ENCODE measurements around the gene GLE1.
A peak's percentile ranks its signal among the peaks of the same experiment; 100 is the strongest.

GLE1 gene

GRCh38 chr9:128475867-128476266, 28.7 kb upstream of the GLE1 start:
- ChIA-PET CTCF (no interaction called here), POLR2A (no interaction called here)
- H3K4me3 ChIP-seq (ENCODE audit: low read depth, low read length): no peak overlapping the region
- peaks cover 20 to 51% of the 10 kb centered on the region in 2 experiments for H3K36me3 ChIP-seq (ENCODE audit: control insufficient read depth in 2 of 2, insufficient read depth in 1 of 2, low read length in 2 of 2)
- H3K9me3 ChIP-seq (ENCODE audit: control insufficient read depth, insufficient read depth, low read depth, low read length): no peaks in the 10 kb centered on the region
- TF ChIP-seq ZNF146 (tag by site-specific recombination; IDR thresholded peaks at IDR 0.05) (peak; percentile 92), ZFHX2 (tag by site-specific recombination; conservative IDR thresholded peaks at IDR 0.05) (no peak), ZBTB1 (tag by site-specific recombination; IDR thresholded peaks at IDR 0.05) (no peak)
- no peaks in the 10 kb centered on the region for H3K4me1 ChIP-seq (ENCODE audit: control insufficient read depth, insufficient read depth, low read length)
- H3K27ac ChIP-seq (ENCODE audit: extremely low read depth, low read depth, low read length): no peak overlapping the region

- ChIA-PET POLR2A (interaction anchor here (1.0 kb wide), 1 partner anchor 9 kb away, joined by 3 read pairs; no protein-coding TSS in a partner anchor), CTCF (no interaction called here)
- TF ChIP-seq CTCF (tag by site-specific recombination; IDR thresholded peaks at IDR 0.05): no peak
- no peak for TF ChIP-seq ZNF394 (tag by site-specific recombination; IDR thresholded peaks at IDR 0.05; ENCODE audit: borderline replicate concordance)
- TF ChIP-seq, protein P1, sequence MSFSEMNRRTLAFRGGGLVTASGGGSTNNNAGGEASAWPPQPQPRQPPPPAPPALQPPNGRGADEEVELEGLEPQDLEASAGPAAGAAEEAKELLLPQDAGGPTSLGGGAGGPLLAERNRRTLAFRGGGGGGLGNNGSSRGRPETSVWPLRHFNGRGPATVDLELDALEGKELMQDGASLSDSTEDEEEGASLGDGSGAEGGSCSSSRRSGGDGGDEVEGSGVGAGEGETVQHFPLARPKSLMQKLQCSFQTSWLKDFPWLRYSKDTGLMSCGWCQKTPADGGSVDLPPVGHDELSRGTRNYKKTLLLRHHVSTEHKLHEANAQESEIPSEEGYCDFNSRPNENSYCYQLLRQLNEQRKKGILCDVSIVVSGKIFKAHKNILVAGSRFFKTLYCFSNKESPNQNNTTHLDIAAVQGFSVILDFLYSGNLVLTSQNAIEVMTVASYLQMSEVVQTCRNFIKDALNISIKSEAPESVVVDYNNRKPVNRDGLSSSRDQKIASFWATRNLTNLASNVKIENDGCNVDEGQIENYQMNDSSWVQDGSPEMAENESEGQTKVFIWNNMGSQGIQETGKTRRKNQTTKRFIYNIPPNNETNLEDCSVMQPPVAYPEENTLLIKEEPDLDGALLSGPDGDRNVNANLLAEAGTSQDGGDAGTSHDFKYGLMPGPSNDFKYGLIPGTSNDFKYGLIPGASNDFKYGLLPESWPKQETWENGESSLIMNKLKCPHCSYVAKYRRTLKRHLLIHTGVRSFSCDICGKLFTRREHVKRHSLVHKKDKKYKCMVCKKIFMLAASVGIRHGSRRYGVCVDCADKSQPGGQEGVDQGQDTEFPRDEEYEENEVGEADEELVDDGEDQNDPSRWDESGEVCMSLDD (tag by site-specific recombination; IDR thresholded peaks at IDR 0.05): no peak
- no peak for TF ChIP-seq ZNF510 (tag by site-specific recombination; IDR thresholded peaks at IDR 0.05; ENCODE audit: insufficient replicate concordance)
- TF ChIP-seq ZIC2 (tag by site-specific recombination; IDR thresholded peaks at IDR 0.05): no peak
- TF ChIP-seq ZNF335 (tag by site-specific recombination; conservative IDR thresholded peaks at IDR 0.05): no peak
- TF ChIP-seq GFI1B (tag by site-specific recombination; IDR thresholded peaks at IDR 0.05): no peak
- no peak for TF ChIP-seq PATZ1 (tag by site-specific recombination; IDR thresholded peaks at IDR 0.05)
- TF ChIP-seq, protein P2, sequence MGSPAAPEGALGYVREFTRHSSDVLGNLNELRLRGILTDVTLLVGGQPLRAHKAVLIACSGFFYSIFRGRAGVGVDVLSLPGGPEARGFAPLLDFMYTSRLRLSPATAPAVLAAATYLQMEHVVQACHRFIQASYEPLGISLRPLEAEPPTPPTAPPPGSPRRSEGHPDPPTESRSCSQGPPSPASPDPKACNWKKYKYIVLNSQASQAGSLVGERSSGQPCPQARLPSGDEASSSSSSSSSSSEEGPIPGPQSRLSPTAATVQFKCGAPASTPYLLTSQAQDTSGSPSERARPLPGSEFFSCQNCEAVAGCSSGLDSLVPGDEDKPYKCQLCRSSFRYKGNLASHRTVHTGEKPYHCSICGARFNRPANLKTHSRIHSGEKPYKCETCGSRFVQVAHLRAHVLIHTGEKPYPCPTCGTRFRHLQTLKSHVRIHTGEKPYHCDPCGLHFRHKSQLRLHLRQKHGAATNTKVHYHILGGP (tag by site-specific recombination; IDR thresholded peaks at IDR 0.05): no peak
- TF ChIP-seq ZNF660 (tag by site-specific recombination; IDR thresholded peaks at IDR 0.05): no peak
- TF ChIP-seq MEIS1 (CRISPR knock-in tag; IDR thresholded peaks at IDR 0.05; ENCODE audit: borderline replicate concordance): no peak
- no peak for TF ChIP-seq ZNF239 (tag by site-specific recombination; IDR thresholded peaks at IDR 0.05)
- no peak for TF ChIP-seq IKZF3 (tag by site-specific recombination; IDR thresholded peaks at IDR 0.05)
- TF ChIP-seq ZNF248 (tag by site-specific recombination; IDR thresholded peaks at IDR 0.05): no peak
- no peak for TF ChIP-seq ZNF76 (tag by site-specific recombination; IDR thresholded peaks at IDR 0.05; ENCODE audit: borderline replicate concordance, low read depth)
- no peak for TF ChIP-seq WT1 (tag by site-specific recombination; IDR thresholded peaks at IDR 0.05)
- no peak for TF ChIP-seq SETDB1 (IDR thresholded peaks at IDR 0.05; ENCODE audit: insufficient read length, low read length)
- no peak for TF ChIP-seq ZNF585B (tag by site-specific recombination; IDR thresholded peaks at IDR 0.05)
- no peak for TF ChIP-seq ZNF624 (tag by site-specific recombination; IDR thresholded peaks at IDR 0.05)
- no peak for TF ChIP-seq HOXA7 (CRISPR knock-in tag; IDR thresholded peaks at IDR 0.05; ENCODE audit: borderline replicate concordance)
- H3K27ac ChIP-seq (ENCODE audit: extremely low read depth, low read depth, low read length): no peak overlapping the region
- peaks cover 40 to 63% of the 10 kb centered on the region in 2 experiments for H3K36me3 ChIP-seq (ENCODE audit: control insufficient read depth in 2 of 2, insufficient read depth in 1 of 2, low read length in 2 of 2)
- no peaks in the 10 kb centered on the region for H3K4me1 ChIP-seq (ENCODE audit: control insufficient read depth, insufficient read depth, low read length)
- H3K9me3 ChIP-seq (ENCODE audit: control insufficient read depth, insufficient read depth, low read depth, low read length): no peaks in the 10 kb centered on the region
- no peak overlapping the region for H3K4me3 ChIP-seq (ENCODE audit: low read depth, low read length)
These were observed 25.3 kb upstream of the GLE1 start for GRCh38 chr9:128479262-128479661.

All from HEK293 (cell line).